Astrocyte (in vitro differentiated cells and primary cell): ENCODE results near the gene FILIP1L.

Source experiments
- EZH2 ChIP-seq: IDR thresholded peaks from 2 replicates; pipeline ENCODE4 v1.6.1; 2012; ENCODE audit warnings: mild to moderate bottlenecking, low read length, inconsistent platforms; ENCODE audit not compliant: insufficient read depth
- TF ChIP-seq, protein P1 (sequence below): IDR thresholded peaks from 2 replicates; pipeline ENCODE4 v1.5.1; 2011; ENCODE audit warnings: low read depth, mild to moderate bottlenecking, inconsistent platforms, low read length, moderate library complexity; ENCODE audit not compliant: insufficient read depth

DNA sequence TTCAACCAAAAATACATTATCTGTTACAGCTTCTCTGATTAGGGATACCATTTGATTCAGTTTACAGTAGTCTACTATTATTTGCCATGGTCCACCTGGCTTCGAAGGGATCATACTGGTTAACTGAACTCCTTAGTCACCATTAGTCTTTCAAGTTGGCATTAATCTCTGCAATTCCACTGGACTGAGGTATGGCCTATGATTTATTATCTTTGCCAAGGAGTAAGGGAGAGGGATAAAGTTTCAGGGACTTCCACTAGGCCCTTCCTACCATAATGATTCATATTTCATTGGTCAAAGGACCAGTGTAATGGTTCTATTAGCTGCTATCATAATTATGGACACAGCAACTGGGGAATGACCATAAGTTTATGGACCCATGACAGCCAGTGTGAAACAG, 303.9 kb downstream of the FILIP1L start:
- TF ChIP-seq, protein P1, sequence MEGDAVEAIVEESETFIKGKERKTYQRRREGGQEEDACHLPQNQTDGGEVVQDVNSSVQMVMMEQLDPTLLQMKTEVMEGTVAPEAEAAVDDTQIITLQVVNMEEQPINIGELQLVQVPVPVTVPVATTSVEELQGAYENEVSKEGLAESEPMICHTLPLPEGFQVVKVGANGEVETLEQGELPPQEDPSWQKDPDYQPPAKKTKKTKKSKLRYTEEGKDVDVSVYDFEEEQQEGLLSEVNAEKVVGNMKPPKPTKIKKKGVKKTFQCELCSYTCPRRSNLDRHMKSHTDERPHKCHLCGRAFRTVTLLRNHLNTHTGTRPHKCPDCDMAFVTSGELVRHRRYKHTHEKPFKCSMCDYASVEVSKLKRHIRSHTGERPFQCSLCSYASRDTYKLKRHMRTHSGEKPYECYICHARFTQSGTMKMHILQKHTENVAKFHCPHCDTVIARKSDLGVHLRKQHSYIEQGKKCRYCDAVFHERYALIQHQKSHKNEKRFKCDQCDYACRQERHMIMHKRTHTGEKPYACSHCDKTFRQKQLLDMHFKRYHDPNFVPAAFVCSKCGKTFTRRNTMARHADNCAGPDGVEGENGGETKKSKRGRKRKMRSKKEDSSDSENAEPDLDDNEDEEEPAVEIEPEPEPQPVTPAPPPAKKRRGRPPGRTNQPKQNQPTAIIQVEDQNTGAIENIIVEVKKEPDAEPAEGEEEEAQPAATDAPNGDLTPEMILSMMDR = no peak
- no peak for TF ChIP-seq EZH2
